Stimulated activated CD4-positive, alpha-beta T cell treated with anti-CD3 and anti-CD28 coated beads, Interleukin-1b, Interleukin-23, amount 100 ng/mL, for 48 hours (primary cell): ENCODE results near the gene ADH1C.

Source experiments
- DNase-seq: peaks from one replicate; pipeline ENCODE4 v3.0.0-alpha.2; 2020

Gene ADH1C

DNA sequence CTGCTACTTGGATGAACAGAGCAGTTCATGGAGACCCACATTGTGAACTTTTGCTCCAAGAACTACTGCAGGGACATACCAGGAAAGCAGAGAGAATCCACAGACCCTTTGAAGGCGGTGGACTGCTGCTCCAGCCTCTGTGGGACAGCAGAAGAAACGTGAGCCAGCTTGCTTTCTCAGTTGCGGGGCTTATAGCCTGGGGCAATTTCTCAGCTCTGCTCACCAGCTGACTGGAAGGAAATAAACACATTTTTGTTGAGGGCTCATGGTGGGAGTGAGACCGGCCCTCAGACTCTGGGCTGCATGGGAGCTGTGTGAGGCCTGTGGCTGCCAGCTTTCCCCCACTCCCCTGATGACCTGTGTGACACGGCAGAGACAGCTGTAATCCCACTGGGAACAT is 59.2 kb downstream of the ADH1C start:
- DNase-seq = no peak

GRCh38 chr4:99290848-99291786 is 61.4 kb downstream of the ADH1C start, which contains the start of gene ADH1A:
Gene ADH1A (minus strand): TSS chr4:99290985. CDS start chr4:99290914, 71 bp downstream.
- DNase-seq = no peak
